IPS-18a (cell line): ENCODE data around the gene ANXA6.

Source experiments
- H3K27ac ChIP-seq: one replicate; pipeline ENCODE4 v1.5.1; 2013; ENCODE audit warnings: low read length
- H3K27me3 ChIP-seq: one replicate; pipeline ENCODE4 v1.6.1; 2013; ENCODE audit warnings: mild to moderate bottlenecking, low read length; ENCODE audit not compliant: control insufficient read depth, insufficient read depth
- H3K36me3 ChIP-seq: one replicate; pipeline ENCODE4 v1.6.1; 2013; ENCODE audit warnings: low read depth, low read length; ENCODE audit not compliant: control insufficient read depth
- H3K4me1 ChIP-seq: one replicate; pipeline ENCODE4 v1.6.1; 2013; ENCODE audit warnings: low read depth, low read length; ENCODE audit not compliant: control insufficient read depth
- H3K4me3 ChIP-seq: one replicate; pipeline ENCODE4 v1.5.1; 2013; ENCODE audit warnings: low read length
- H3K9ac ChIP-seq: one replicate; pipeline ENCODE4 v1.6.1; 2013; ENCODE audit warnings: mild to moderate bottlenecking, low read length, moderate library complexity
- H3K9me3 ChIP-seq: one replicate; pipeline ENCODE4 v1.6.1; 2013; ENCODE audit warnings: low read depth, low read length; ENCODE audit not compliant: control insufficient read depth

The ANXA6 gene

GRCh38 chr5:151122828-151123227, 34.8 kb downstream of the ANXA6 start:
- Histone ChIP-seq H3K36me3 (peaks cover 8% of the 10 kb centered on the region), H3K9me3 (no peaks in the 10 kb centered on the region)

GRCh38 chr5:151121665-151122064, 35.9 kb downstream of the ANXA6 start:
- Histone ChIP-seq H3K36me3 (peaks cover 8% of the 10 kb centered on the region), H3K9me3 (no peaks in the 10 kb centered on the region)

More at GRCh38 chr5:151122828-151123227, 34.8 kb downstream of the ANXA6 start:
- no peak overlapping the region for H3K27ac ChIP-seq
- no peak overlapping the region for H3K4me3 ChIP-seq
- H3K4me1 ChIP-seq, result no peaks in the 10 kb centered on the region
- no peak overlapping the region for H3K9ac ChIP-seq
- H3K27me3 ChIP-seq, result no peaks in the 10 kb centered on the region

DNA sequence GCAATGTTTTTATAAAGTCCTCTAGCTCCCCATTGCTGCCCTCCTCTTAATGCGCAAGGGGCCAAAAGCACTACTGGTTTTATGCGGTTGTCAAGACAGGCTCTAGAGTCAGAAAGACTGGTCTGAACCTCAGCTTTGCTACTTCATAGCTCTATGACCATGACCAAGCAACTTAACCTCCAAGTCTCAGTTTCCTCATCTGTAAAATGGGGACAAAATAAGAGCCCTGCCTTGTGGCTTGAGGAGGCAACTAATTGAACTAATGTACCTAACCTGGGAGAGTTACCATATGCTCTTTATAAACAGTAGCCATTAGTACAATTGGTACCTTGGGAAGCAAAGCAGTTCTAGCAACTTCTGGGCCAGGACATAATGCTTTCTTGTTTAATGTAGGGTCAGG, 36.5 kb downstream of the ANXA6 start:
- Histone ChIP-seq H3K9me3 (no peaks in the 10 kb centered on the region), H3K27me3 (no peaks in the 10 kb centered on the region), H3K4me3 (no peak overlapping the region), H3K27ac (no peak overlapping the region), H3K4me1 (no peaks in the 10 kb centered on the region), H3K9ac (no peak overlapping the region), H3K36me3 (peaks cover 8% of the 10 kb centered on the region)

More at GRCh38 chr5:151121665-151122064, 35.9 kb downstream of the ANXA6 start:
- Histone ChIP-seq H3K27me3 (no peaks in the 10 kb centered on the region), H3K9ac (no peak overlapping the region), H3K27ac (no peak overlapping the region), H3K4me1 (no peaks in the 10 kb centered on the region), H3K4me3 (no peak overlapping the region)

GRCh38 chr5:151118913-151119575, 38.5 kb downstream of the ANXA6 start:
- no peaks in the 10 kb centered on the region for H3K27me3 ChIP-seq
- H3K4me1 ChIP-seq, result no peaks in the 10 kb centered on the region
- no peak overlapping the region for H3K4me3 ChIP-seq
- no peak overlapping the region for H3K27ac ChIP-seq
- H3K9me3 ChIP-seq, result no peaks in the 10 kb centered on the region
- H3K9ac ChIP-seq, result no peak overlapping the region
- H3K36me3 ChIP-seq, result peaks cover 8% of the 10 kb centered on the region

DNA sequence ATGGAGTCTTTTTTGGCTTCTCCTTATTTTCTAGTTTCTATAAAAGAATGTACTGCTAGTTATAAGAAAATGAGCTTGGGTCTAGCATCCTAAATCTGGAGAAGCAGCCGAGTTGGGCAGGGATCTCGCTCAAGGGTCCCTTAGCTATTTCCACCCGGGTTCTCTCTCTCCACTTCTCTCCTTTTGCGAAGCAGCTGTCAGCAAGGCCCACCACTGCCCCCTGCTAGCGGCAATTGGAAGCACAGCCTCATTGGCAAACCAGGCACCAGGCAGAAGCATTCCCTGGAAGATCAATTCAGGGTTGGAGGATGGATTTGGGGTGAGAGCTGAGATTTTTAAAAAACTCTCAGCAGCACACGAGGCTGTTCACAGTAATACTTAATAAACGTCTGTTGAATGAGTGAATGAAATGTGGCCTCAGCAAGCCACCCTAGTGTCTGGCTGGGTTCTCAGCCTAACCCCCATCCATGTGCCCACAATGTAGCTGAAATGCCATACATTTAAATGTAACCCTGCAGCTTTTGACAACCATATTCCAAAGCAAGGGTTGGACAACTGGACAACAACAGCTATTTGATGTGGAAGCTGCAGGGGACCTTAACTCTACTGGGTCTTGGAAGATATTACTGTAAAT, 42.2 kb downstream of the ANXA6 start:
- Histone ChIP-seq H3K27ac (no peak overlapping the region), H3K9ac (no peak overlapping the region), H3K27me3 (no peaks in the 10 kb centered on the region), H3K9me3 (no peaks in the 10 kb centered on the region), H3K4me3 (no peak overlapping the region), H3K4me1 (no peaks in the 10 kb centered on the region), H3K36me3 (peaks cover 13% of the 10 kb centered on the region)

DNA sequence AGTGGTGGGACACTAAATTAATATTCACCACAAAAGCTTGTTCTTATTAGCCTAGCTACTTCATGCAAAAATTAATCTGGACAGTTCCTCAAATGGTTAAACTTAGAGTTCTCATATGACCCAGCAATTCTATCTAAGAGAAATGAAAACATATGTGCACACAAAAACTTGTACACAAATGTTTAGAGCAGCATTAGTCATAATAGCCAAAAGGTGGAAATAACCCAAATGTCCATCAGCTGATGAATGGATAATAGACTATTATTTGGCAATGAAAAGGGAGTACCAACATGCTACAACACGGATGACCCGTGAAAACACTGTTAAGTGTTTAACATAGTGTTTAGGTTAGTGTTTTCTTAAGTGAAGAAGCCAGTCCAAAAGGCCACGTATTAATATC, 43.9 kb downstream of the ANXA6 start:
- no peak overlapping the region for H3K4me3 ChIP-seq
- H3K4me1 ChIP-seq, result no peaks in the 10 kb centered on the region
- no peak overlapping the region for H3K9ac ChIP-seq
- H3K36me3 ChIP-seq, result peaks cover 11% of the 10 kb centered on the region
- H3K27ac ChIP-seq, result no peak overlapping the region
- H3K9me3 ChIP-seq, result no peaks in the 10 kb centered on the region
- H3K27me3 ChIP-seq, result no peaks in the 10 kb centered on the region

GRCh38 chr5:151110992-151111391, 46.6 kb downstream of the ANXA6 start:
- peaks cover 20% of the 10 kb centered on the region for H3K36me3 ChIP-seq

GRCh38 chr5:151110122-151110681, 47.4 kb downstream of the ANXA6 start:
- no peak overlapping the region for H3K27ac ChIP-seq
- H3K36me3 ChIP-seq, result peaks cover 20% of the 10 kb centered on the region
- no peak overlapping the region for H3K4me3 ChIP-seq
- no peaks in the 10 kb centered on the region for H3K4me1 ChIP-seq
- H3K27me3 ChIP-seq, result no peaks in the 10 kb centered on the region
- H3K9ac ChIP-seq, result no peak overlapping the region
- no peaks in the 10 kb centered on the region for H3K9me3 ChIP-seq

More at GRCh38 chr5:151110992-151111391, 46.6 kb downstream of the ANXA6 start:
- no peak overlapping the region for H3K4me3 ChIP-seq
- H3K27ac ChIP-seq, result no peak overlapping the region
- H3K9ac ChIP-seq, result no peak overlapping the region
- no peaks in the 10 kb centered on the region for H3K9me3 ChIP-seq
- H3K27me3 ChIP-seq, result no peaks in the 10 kb centered on the region
- H3K4me1 ChIP-seq, result no peaks in the 10 kb centered on the region

DNA sequence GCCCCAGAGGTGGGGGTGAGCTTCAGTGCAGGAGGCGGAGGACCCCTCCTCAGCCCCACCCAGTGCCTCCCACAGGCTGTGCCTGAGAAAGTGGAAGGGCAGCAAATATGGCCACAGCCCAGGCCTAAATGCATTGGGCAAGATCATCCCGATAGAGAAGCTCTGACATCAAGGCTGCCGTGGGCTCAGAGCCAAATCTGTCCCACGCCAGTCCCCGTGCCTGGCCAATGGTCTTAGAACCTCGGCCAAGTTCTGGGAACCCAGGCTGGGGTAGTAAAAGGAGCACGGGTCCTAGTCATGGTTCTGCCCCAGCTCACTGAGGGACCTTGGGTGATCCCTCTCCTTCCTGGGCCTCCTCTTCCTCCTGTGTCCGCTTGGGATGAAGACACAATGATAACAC, 49.0 kb downstream of the ANXA6 start:
- Histone ChIP-seq H3K27me3 (no peaks in the 10 kb centered on the region), H3K4me1 (no peaks in the 10 kb centered on the region), H3K4me3 (no peak overlapping the region), H3K27ac (no peak overlapping the region), H3K9me3 (no peaks in the 10 kb centered on the region), H3K9ac (no peak overlapping the region), H3K36me3 (peaks cover 16% of the 10 kb centered on the region)

DNA sequence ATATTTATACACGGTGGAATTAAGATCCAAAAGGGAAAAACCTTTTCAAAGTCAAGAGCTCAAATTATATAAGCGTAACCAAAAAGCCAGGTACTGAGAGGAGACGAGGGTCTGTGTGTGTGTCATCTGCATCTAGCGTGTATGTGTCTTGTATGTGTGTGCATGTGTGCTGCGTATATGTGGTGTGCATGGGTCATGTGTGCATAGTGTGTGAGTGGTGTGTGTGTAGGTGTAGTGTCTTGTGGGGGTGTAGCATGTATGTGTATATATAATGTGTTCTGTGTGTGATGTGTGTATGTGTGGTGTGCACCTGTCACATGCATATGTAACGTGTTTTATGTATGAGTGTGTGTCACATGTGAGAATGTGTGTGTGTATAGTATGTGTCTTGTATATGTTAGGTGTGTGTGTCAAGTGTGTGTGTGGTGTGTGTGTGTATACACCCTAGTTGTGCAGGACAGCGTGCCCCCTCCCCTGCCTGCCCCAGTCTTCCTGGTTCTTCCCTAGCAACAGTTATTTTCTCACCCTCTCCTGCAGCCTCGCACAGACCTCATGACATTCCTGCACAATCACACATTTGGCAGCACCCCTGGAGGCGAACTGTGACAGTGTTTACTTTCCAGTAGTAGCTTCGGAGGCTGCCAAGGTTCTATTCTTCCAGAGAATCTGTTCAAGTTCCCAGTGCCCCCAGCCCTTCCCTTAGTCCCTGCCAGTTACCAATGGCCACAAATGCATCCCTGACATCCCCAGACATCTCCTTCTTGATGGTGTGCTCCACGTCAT, 49.6 kb downstream of the ANXA6 start:
- H3K36me3 ChIP-seq, result peaks cover 15% of the 10 kb centered on the region
- no peak overlapping the region for H3K9ac ChIP-seq
- no peak overlapping the region for H3K27ac ChIP-seq
- no peaks in the 10 kb centered on the region for H3K4me1 ChIP-seq
- H3K9me3 ChIP-seq, result no peaks in the 10 kb centered on the region
- no peak overlapping the region for H3K4me3 ChIP-seq
- no peaks in the 10 kb centered on the region for H3K27me3 ChIP-seq

DNA sequence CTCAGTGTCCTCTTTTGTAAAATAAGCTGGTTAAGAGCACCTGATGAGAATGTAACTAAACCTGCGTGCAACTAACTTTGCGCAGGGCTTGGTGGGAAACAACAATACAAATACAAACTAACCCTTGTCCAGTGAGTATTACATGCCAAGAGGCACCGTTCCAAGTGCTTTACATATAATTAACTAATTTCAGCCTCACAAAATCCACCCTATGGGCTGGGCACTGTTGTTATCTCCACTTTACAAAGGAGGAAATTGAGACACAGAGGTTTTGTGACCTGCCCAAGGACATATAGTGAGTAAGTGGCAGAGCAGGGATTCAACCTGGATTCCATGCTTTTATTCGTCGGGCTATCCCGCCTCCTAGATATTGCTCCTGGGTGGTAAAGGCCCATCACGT, 50.5 kb downstream of the ANXA6 start:
- H3K27ac ChIP-seq, result no peak overlapping the region
- H3K9ac ChIP-seq, result no peak overlapping the region
- no peaks in the 10 kb centered on the region for H3K9me3 ChIP-seq
- no peaks in the 10 kb centered on the region for H3K4me1 ChIP-seq
- H3K27me3 ChIP-seq, result no peaks in the 10 kb centered on the region
- H3K36me3 ChIP-seq, result peaks cover 15% of the 10 kb centered on the region
- no peak overlapping the region for H3K4me3 ChIP-seq
